GM21360 (cell line): Measurements from ENCODE around the gene IMMP2L.
A peak's percentile ranks its signal among the peaks of the same experiment; 100 is the strongest.

Source experiments
- ATAC-seq: cut with Tn5 transposase; IDR thresholded peaks from one replicate; pipeline ENCODE4 v1.9.1; 2021; ENCODE audit warnings: mild to moderate bottlenecking, moderate library complexity; ENCODE audit not compliant: unreplicated experiment

The IMMP2L gene

DNA sequence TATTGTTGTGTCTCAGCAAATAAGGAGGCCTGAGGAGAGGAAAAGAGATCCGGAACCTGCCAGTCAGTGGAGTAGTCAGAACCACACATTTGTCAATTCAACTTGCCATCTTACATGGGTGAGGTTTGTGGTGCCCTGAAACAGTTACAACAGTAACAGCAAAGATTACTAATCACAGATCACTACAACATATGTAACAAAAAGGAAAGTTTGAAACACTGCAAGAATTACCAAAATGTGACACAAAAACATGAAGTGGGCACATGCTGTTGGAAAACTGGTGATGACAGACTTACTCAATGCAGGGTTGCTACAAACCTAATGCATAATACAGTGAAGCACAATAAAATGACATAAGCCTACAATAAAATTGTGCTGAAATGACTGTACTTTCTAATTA, 382.0 kb downstream of the IMMP2L start:
- ATAC-seq = no peak

DNA sequence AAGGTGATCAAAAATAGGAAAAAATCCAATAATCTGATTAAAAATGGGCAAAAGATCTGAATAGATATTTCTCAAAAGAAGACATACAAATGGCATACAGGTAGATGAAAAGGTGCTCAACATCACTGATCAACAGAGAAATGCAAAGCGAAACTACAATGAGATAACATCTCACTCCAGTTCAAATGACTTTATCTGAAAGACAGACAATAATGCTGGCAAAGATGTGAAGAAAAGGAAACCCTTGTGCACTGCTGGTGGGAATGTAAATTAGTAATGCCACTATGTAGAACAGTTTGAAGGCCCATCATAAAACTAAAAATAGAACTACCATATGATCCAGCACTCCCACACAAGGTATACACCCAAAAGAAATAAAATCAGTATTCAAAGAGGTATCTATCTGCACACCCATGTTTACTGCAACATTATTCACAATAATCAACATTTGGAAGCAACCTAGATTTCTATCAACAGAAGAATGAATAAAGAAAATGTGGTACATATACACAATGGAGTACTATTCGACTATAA, 386.3 kb downstream of the IMMP2L start:
- ATAC-seq = no peak

DNA sequence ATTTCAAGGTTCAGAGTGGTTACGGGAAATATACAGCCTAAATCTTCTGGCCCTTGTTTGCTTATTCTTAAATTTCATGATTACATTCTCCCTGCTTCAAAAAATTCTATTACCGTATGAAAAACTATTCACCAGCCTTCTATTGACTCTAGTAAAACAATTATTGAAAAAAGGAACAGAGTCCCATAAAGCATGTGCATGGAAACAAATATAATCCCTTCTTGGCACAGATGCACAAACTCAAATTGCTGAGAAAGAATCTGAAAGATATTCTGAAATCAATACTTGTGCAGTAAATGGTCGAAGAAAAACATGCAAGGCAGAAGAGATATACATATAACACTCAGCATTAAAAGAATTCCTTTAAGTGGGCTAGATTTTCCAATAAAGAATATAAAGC, 387.8 kb downstream of the IMMP2L start:
- ATAC-seq = no peak

DNA sequence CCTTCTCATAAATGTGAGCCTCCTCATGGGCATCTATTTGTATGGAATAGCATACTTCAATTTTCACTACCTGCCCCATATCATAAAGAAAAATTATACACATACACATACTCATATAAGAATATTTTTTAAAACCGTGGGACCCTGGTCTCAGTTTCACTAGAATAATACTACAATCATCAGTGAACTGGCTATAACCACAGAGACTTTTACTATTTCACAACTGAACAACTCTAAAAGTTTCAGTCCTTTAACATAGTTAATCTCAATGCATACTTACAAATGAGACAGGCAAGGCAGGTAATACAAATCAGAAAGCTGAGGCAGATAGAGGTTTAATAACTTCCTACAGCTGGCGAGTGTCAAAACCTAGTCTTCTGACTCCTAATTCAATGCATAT, 388.3 kb downstream of the IMMP2L start:
- ATAC-seq = no peak

DNA sequence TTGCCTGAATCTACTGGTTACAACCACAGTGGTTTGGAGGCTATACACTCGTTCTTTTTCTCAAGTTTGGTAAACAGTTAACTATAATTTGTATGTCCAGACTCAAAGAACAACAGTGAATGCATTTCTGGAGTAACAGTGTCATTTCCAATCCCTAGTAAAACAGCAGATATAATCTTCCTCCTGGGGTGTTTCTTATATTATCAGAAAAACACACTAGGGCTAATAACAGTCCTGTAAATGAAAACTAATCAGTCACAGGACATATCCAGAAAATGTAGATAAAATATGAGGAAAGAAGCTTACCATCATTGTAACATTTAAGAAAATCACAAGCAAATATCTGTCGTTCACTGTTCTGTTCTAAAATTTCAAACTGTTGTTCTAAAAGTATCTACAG, 388.8 kb downstream of the IMMP2L start:
- no peak for ATAC-seq

DNA sequence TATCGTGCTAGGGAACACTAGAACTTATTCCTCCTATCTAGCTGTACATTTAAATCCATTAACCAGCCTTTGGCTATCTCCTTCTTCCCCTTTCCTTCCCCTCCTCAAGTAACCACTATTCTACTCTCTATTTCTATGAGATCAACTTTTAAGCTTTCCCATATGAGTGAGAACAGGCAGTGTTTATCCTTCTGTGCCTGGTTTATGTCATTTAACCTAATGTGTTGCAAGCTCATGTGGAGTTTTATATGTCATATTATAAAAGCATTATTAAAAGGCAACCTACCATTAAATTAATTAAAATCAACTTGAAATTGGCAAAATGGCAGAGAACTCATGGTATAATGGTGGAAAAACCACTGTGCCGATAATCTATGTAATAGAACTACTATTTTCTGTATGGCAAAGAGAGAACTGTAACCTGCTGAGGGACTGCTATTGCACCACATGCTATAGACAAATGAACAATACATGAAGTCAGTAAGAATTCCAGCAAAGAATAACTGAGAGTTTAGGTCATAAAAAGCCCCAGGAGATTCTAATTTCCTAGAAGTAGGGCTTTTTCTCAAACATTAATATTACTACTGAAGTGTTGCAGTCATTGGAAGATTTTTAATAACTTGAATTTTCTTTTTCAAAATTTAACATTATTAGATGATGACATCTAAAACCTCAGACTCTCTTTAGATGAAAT, 389.6 kb downstream of the IMMP2L start:
- no peak for ATAC-seq

DNA sequence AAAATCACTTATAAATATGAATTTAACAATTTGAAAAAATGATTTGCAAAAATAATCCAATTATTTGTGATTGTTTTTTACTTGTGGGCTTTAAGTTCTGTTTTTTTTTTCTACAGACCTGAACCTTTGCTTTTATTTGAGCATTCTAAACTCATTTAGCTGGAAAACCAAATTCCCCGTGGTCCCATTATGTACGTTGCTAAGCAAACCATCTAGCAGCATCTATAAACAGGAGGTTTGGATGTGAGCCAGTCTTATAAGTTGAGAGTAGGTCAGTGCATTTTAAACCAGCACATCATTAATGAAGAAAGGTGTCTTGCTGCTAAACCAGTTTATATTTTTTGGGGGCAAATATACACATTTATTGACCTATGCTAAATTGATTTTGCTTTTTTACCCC, 394.1 kb downstream of the IMMP2L start:
- no peak for ATAC-seq

DNA sequence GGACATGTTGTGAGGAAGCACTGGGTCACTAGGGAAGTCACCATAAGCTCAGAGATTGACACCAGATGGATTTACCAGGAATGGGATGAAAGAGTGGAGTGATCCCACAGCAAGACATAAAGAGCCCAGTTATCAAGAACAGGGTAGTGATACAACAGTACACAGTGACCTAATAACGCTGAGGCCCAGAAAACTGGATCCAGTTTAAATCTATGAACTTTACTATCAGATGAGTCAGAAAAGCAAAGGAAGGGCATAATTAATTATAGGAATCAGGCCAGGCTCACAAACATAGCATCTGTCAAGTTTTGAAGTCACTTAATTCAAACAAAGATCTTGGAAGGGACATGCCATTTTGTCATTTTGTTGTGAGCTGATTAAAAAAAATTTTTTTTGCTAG, 397.9 kb downstream of the IMMP2L start:
- ATAC-seq = no peak

DNA sequence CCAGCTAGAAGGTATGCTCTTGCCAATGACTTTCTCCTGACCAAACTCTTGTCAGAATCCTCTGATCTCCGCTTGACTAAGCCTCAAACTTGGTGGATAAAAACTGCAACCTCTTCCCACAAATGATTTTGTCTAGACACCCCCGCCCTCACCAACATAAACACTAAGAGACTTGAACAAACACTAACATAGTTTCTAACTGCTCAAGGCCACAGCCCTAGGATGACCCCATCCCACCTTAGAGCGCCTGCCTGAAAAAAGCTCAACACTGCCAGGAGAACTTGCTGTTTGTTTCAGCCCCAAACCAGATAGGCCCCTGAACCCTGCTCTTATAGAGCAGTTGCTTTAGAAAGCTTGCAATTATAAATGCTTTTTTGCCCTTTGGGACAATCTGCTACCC, 399.6 kb downstream of the IMMP2L start:
- no peak for ATAC-seq

DNA sequence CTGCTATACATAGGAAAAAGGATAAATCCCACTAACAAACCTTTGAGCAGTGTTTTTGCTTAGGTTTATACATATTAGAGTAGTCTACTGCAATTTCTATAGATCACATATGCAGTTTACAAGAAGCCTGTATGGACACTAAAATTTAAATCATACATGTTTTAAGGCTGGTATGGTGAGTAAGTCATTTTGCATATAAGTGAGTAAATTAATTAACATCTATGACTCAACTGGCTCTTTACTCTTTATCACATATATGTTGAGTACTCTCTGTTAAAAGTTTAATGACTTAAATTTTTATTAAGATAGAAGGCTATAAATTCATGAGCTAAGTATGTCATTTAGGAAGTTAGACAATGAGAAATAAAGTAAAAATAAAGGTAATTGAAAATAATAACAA, 402.0 kb downstream of the IMMP2L start:
- ATAC-seq = no peak

DNA sequence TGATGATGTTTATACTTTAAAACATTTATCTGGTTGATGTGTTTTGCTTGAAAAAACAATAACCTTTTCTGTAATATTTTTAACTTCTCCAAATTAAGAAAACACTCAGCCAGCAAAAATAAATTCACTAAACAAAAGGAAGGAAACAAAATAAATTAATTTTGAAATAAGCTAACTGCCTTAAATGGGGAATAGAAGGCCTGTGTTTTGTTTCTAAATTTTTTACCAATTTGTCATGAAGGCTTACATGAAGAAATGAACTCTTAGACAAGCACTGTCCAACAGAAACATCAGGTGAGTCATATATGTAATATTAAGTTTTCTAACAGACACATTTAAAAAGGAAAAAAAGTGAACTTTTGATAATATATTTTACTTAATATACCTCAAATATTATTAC, 402.9 kb downstream of the IMMP2L start:
- ATAC-seq = no peak

DNA sequence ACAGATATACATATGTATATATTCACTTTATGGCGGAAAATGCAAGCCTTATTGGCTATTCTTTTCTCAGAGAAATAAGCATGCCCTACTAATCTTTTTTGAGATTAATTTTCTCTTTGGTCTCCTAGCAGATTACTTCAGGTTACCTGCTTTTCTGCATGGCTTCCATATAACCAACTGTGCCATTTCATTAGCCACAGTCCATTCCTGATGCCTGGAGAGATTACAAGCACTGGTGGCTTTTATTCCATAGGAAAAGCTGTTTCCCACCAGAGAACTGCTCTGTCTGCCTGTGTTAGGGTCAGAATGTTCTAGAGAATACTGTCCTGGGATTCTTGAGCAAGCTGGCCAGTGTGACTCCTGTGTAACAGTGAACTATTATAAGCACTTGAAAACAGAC, 411.6 kb downstream of the IMMP2L start:
- ATAC-seq = no peak

DNA sequence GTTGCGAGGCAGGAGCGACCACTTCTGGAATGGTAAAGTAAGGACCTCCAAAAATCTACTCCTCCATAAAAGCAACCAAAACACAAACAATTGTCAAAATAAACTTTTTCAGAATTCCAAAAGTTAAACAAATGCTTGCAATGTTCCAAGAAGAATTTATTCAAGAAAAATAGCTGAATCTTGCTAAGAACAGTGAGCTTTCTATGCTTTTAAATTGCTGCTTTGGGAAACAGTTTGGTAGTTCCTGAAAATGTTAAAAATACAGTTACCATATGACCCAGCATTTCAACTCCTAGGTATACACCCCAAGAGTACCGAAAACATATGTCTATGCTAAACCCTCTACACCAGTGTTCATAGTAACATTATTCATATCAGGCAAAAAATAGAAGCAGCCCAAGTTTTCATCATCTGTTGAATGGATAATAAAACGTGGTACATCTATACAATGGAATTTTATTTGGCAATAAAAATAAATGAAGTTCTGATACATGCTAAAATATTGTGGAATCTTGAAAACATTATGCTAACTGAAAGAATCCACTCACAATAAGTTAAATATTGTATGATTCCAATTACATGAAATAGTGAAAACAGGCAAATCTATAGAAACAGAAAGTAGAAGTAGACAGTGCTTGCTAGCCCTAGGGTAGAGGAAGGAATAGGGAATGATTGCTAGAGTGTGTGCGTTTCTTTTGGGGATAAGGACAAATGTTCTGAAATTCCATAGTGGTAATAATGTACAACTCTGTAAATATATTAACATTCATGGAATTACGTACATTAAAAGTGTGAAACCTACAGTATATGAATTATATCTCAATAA, 414.4 kb downstream of the IMMP2L start:
- ATAC-seq = no peak

DNA sequence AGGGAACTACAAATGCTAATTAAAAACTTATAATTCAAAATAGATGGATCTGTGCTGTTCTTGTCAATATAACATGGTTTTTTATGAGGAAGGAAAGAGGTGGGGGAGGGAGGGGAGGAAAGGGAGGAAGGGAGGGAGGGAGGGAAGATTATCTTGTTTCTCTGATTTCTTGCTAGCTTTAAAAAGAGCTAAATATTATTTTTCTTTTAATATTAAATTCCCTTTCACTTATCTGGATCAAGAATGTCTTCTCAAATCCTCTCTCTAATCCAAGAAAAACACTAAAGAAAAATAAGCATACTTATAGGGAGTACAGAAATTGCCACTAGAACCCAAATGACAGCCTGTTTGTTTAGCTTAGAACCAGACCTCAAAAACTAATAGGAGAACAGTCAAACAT, 416.2 kb downstream of the IMMP2L start:
- ATAC-seq = no peak

DNA sequence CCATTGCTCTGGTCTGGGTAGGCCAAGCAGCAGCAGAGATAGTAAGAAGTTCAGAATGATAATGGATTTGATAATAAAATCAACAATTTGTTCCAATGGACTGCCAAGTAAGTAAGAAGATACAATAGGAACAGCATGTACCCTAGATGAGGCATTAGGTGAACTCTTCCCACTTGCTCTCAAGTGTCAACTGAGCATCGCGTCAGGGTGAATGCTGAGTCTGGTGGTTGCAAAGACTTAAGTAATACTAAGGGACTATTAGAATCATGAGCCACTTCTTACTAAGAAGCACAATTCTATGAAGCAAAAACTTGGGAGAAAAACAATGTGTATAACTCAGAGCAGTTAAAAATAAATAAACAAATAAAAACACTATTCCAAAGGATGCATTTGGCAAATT, 416.8 kb downstream of the IMMP2L start:
- no peak for ATAC-seq

DNA sequence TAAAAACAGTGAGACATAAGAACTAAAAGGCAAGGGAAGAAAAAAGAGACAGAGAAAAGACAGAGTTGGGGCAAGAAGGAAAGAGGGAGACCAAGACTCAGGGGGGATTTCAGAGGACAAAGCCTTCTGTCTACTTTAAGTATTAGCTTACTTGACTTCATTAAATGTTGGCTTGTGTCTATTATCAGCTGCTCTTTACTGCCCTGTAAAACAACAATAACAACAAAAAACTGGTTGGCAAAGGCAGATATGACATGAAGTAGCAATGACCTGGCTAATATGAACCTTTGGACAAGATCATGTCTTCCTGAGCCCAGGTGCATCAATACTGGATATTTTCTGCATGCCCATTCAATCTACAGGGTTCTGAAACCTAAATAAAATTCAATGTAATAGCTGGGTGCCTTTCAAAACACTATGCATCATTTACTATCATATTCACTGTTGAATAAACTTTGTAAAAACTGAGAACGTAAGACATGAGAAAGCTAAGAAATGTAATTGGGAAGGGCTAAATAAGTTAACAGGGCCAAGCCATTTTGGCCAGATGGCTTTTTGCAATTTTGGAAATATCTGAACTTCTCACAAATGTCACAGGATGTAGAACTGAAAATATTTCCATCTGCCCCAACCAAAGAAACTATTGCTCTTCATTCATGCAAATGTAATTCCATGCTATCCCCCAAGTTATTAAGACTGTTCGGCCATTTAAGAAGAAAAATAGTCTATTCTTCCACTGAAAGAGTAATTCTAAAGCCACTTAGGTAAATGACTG, 422.0 kb downstream of the IMMP2L start:
- no peak for ATAC-seq

DNA sequence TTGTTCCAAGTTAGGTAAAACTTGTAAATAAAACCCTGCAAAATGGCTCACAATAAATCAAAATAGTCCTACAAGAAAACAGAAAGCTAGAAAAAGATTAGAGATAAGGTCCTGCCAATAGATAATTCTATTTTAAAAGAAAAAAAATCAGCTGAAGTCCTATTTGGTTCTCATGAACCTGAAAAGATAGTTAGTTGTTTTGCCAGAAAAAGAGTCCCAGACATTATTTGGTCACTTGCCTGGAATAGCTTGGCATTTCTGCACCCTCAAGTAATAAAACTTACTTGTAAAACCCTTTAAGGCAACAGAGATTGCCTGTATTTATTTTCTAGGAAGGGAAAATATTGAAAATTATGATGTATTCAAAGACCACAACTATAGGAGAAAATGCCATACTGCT, 423.7 kb downstream of the IMMP2L start:
- ATAC-seq = no peak

DNA sequence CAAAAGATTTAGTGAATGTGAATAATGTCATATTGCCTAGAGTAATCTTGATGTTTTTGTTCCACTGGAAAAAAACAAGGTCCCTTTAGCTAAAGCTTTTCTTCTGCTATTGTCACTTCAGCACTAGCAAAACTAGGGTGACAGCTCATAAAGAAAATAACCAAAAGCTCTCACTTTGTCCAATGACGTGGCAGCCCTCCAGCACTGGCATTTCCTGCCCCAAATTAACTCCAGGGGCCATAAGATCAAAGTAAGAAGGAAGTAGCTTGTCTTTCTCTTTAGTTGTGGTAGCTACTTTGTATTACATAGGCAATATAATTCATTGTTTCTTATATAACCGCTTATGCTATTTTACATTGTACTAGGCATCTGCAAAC, 424.1 kb downstream of the IMMP2L start:
- peak; percentile 98 for ATAC-seq

DNA sequence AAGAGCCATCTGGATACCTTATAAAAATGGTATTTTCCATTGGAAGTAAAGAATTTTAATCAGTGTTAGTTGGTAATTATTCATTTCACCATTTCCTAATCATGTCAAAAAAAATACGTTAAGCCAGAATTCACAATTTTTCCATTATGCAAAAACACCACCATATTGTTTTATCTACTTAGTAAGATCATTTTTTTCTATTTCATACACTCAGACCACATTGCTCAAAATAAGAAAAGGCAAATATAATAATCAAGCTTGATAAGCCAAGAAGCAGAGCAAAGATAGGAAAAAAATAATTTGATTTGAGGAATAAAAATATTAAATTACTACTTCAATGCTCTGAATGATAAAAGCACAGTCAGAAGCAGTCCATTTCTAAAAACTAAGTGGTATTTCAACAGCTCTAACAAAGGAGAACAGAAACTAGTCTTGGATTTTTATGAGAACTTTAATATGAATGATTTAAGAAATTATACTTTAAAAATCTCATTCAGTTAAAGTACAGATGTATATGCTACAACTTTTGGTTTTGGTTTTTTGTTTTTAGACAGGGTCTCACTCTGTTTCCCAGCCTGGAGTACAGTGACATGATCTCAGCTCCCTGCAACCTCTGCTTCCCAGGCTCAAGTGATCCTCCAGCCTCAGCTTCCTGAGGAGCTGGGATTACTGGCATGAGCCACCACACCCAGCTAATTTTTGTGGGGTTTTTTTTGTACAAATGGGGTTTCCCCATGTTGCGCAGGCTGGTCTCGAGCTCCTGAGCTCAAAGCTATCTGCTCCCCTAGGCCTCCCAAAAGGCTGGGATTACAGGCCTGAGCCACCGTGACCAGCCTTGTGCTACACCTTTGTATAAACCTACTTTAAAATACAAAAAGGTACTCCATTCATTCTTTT, 424.7 kb downstream of the IMMP2L start:
- ATAC-seq = peak; percentile 79

DNA sequence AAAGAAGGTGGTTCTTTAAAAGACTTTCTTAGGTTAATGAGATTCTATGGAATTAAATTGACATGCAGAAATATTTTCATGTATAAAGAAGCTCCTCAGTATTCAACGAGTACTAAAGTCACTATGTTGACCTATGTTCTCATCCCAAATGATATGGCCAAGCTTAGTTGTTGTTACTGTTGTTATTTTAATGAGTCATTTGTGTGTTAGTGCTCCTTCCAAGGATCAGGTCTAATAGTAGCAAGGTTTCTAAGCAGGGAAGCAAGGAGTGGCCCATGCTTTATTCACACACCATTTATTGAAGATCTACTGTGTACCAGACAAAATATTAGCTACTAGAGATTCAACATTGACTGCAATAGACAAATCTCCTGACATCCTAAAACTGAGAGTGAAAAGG, 429.5 kb downstream of the IMMP2L start:
- no peak for ATAC-seq

DNA sequence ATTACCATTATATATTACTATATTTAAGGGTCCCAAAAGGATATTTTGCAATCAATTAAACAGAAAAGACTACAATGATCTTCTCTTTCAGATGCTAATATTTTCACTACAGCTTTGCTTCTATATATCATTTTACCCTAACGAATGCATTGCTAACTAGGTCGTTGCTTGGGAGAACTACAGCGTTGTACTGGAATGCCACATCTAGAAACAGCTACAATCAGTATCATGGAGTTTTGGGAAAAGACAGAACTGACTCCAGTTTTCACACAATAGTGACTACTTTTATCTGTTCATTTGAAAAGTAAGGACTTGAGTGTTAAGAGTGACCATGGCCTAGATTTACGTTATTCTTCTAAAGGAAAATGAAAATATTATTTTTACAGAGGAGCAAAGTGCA, 432.9 kb downstream of the IMMP2L start:
- no peak for ATAC-seq
